OCI-LY1 (cell line): Measurements from ENCODE around the gene OSBPL6.

Experiments
- CTCF ChIP-seq: fragments of 200-600 bp; sonication (generic), shearing (Covaris generic); IDR thresholded peaks from 2 replicates; pipeline ENCODE4 v1.5.1; 2017; ENCODE audit warnings: mild to moderate bottlenecking, antibody characterized with exemption, low read length, moderate library complexity, mixed read lengths
- EZH2 ChIP-seq: fragments of 200-600 bp; sonication (generic), shearing (Covaris generic); IDR thresholded peaks from 2 replicates; pipeline ENCODE4 v1.8.0; 2017; ENCODE audit warnings: borderline replicate concordance, mixed run types, mild to moderate bottlenecking, antibody characterized with exemption, low read length, moderate library complexity, mixed read lengths

- TF ChIP-seq CTCF, result no peak
- TF ChIP-seq EZH2, result no peak
These were observed 14.5 kb downstream of the OSBPL6 start for GRCh38 chr2:178208817-178209216.
